ENCODE measurements around the gene RGS14. TPM values are rescaled to one million over a fixed set of nuclear protein-coding genes. Genes with fewer than 3 reads are reported as not detected.
A peak's percentile ranks its signal among the peaks of the same experiment; 100 is the strongest.
"Not testable (repeated sequence)": the region's sequence is repeated elsewhere in the genome, so short reads cannot be mapped to it uniquely, and the experiment has no call there.

RGS14 gene
- polyA plus RNA-seq, 1 donor: 11.1 TPM

DNA sequence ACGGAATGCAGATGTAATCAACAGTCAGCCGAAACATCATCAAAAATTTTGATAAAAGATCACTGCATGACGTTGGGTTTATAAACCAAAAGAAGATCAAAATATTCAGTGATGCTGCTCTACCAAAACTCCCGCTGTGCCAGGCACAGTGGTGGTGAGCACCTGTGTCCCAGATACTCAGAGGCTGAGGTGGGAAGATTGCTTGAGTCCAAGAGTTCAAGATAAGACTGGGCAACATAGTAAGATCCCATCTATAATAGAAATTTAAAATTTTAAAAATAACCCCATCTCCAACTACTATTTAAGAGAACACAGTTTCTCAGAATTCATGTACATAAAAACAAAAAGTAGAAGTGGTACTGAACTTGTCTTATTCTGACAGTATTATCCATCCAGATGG lies 10.0 kb upstream of the RGS14 start:
- no peak for DNase-seq

GRCh38 chr5:177349362-177349647 lies 8.4 kb upstream of the RGS14 start:
- no peak for DNase-seq

DNA sequence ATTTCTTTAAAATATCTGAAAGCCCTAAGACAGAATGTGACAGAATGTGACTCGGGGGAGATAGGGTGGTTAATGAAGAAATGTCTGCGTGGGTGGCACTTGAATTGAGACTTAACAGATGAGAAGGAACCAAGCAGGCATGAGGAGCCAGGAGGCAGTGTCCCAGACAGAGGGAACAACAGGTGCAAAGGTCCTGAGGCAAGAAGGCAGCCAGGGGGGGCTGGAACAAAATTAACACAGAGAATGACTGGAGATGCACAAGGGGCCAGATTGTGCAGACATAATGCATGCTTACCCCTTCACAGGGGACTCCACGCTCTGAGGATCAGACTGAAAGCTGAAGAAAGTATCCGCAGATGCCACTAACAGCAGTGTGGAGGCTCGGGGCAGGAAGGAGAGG lies 8.0 kb upstream of the RGS14 start:
- DNase-seq: no peak

GRCh38 chr5:177350776-177351391 lies 6.8 kb upstream of the RGS14 start:
- DNase-seq: no peak

DNA sequence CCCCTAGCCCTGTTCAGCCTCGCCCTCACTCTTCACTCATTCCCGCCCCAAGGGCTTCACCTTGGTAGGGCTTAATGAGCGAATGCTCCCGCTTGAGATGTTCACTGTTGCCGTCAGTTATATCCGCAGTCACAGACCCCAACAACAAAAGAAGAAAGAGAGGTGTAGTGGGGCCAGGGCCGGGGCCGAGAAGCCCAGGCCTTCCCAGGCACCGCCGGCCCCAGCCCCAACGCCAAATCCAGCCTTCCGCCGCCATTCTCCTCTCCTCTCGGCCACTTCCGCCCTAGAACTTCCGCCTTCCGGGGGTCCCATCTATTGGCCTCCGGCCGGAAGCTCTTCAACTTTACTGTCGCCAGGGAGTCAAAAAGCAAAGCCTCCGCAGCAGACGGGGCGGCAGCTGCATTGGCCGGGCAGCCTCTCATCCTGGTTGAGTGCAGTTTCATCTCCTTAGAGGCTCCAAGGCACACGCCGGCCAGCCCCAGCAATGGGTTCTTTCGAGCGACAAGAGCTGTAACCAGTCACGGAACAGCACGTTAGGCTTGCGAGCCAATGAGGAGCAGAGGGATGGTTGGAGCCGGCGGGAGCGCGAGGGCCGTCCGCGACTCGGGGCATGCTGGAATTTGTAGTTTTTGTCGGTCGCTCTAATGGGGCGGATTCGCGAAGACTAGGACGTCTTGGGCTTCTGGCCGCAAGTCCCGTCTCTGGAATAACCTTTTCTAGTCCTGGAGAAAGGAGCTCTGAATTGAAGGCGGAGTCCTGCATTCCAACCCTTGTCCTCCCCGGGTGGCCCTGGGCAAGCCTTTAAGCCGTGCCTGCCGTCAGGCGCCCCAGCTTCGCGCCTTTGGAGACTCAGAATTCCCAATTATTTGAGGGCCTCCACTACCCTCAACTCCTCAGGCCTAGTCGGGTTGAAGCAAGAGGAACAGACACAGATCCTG lies 6.1 kb upstream of the RGS14 start, which contains the start of gene LMAN2:
Gene LMAN2 (minus strand): TSS at position 277 of the 938 bp plus-strand sequence. CDS start 21 bp downstream, at position 256.
- peak; percentile 95 for DNase-seq

DNA sequence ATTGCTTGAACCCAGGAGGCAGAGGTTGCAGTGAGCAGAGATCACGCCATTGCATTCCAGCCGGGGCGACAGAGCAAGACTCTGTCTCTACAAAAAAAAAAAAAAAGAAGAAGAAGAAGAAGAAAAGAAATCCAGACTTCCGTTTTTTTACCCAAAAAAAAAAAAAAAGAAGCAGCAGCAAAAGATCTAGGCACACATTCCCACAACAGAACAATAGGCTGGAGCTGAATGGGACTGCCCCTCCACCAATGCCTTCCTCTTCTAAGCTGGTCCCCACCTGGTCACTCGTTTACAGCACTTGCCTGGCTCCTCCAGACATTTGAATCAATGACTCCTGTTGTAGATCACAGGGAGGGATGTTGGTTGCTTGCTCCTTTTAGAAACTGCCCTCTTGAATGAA lies 4.6 kb upstream of the RGS14 start:
- no peak for DNase-seq

DNA sequence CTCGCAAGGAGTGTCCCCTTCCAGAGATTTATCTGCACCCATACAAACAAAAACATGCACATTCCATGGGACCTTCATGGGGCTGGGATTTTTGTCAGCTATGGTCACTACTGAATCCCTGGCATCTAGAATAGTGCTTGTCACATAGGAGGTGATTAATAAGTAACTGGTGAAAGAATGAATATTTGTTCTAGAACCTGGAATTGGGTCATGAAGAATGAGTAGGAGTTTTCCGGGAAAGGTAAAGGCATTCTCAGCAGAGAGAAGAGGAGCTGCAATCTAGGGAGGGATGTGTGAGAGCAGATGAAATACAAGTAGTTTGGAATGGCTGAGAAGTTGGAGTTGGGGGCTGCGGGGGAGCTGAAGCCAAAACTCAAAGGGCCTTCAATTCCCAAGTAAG lies 3.5 kb upstream of the RGS14 start:
- DNase-seq: no peak

GRCh38 chr5:177354711-177355110 lies 3.0 kb upstream of the RGS14 start:
- DNase-seq: no peak

GRCh38 chr5:177355162-177355867 lies 2.4 kb upstream of the RGS14 start:
- no peak for DNase-seq

GRCh38 chr5:177355868-177356168 lies 1.9 kb upstream of the RGS14 start:
- DNase-seq: no peak

GRCh38 chr5:177356746-177357145 lies 978 bp upstream of the RGS14 start:
- DNase-seq: no peak

- no peak for DNase-seq
These were observed 622 bp upstream of the RGS14 start for GRCh38 chr5:177357146-177357458.

DNA sequence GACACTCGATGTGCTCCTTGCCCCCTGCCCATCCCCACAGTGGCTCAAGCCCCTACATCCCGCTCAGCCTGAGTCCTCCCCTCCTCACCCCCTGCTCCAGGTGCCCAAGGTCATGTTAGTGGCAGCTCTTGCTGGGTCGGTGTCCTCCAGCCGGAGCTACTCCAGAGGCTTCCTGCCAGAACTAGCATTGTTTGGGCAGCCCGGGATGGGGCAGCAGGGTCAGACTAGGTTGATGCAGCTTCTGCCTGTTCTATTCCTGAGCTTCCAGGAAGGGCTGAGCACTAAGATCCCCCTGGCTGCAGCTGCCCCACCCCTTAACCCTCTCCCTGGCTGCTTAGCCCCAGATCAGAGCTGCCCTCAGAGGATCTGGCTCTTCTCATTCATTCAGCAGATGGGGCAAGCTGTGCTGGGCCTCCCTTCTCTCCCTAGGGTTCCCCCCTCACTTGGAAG lies 671 bp downstream of the RGS14 start:
- no peak for DNase-seq

- DNase-seq: no peak
These were observed 1.7 kb downstream of the RGS14 start for GRCh38 chr5:177359451-177359851.

GRCh38 chr5:177359860-177360259 lies 2.1 kb downstream of the RGS14 start:
- no peak for DNase-seq

- DNase-seq: not testable (repeated sequence)
These were observed 3.0 kb downstream of the RGS14 start for GRCh38 chr5:177360740-177361139.

DNA sequence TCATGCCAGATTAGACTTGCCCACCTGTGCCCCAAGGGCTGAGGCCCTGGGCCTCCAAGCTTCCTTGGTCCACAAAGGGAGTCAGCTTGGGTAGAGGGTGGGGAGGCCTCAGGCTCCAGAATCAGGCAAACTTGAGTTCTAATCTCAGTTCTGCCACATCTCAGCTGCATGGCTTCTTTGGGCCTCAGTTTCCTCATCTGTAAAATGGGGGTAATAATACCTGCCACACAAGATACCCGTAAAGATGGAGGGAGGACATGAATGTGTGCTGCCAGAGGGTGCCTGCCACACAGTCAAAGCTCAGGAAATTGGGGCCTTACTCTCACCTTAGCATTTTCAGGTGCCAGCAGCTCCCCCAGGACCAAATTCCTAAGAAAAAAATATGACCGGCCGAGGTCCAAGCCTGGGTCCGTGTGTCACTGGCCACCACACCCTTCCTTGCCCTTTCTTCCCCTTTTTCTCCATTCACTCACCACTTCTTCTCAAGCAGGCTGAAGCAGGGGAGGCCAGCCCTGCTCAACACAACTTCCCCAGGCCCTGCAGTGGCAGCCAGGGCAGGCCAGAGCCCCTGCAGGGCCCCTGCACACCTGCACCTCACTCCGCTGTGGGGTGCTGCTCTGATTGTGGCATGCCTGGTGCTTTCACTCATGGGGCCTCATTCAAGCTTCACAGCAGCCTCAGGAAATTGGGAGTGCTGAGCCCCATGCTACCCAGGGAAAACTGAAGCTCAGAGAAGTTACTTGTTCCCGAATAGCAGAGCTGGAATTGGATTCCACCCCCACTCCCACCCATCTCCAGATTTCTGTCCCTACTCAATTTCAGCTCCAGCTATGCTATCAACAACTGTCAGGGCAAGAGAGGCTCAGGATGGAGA lies 3.9 kb downstream of the RGS14 start:
- no peak for DNase-seq

DNA sequence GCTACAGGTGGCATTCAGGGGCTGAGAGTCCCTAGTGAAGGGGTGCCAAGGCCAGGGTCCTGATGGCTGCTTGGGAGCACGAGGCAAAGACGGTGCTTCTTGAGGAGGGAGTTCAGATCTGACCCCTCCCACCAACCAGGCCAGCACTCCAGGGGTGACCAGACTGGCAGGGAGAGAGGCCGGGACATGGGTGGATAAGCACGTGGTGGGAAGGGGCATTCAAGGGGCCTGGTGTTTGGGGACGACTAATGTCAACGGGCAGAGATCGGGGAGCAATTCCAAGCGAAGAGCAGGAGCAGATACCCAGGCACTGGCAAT lies 4.5 kb downstream of the RGS14 start:
- no peak for DNase-seq

GRCh38 chr5:177362610-177363507 lies 5.1 kb downstream of the RGS14 start:
- peak; percentile 65 for DNase-seq

GRCh38 chr5:177363565-177363964 lies 5.8 kb downstream of the RGS14 start:
- no peak for DNase-seq

GRCh38 chr5:177364159-177364962 lies 6.6 kb downstream of the RGS14 start:
- no peak for DNase-seq
